Parathyroid adenoma (tissue), 2 donors: Measurements from ENCODE around the gene LRBA.
"Not testable (repeated sequence)": the region's sequence is repeated elsewhere in the genome, so short reads cannot be mapped to it uniquely, and the experiment has no call there.

Source experiments
- H2AFZ ChIP-seq: fragments of 300-600 bp; sonication (generic); one replicate; pipeline ENCODE4 v1.7.0; 2017; ENCODE audit warnings: antibody characterized with exemption, mild to moderate bottlenecking
- H3K27ac ChIP-seq: fragments of 300-600 bp; sonication (generic); one replicate; pipeline ENCODE4 v1.7.0; 2017
- H3K27me3 ChIP-seq: fragments of 300-600 bp; sonication (generic); one replicate; pipeline ENCODE4 v1.7.0; 2017; ENCODE audit warnings: low read length; ENCODE audit not compliant: control insufficient read depth, insufficient read depth
- H3K36me3 ChIP-seq: fragments of 300-600 bp; sonication (generic); one replicate; pipeline ENCODE4 v1.7.0; 2017; ENCODE audit warnings: low read length; ENCODE audit not compliant: control insufficient read depth, insufficient read depth
- H3K4me1 ChIP-seq: fragments of 300-600 bp; sonication (generic); one replicate; pipeline ENCODE4 v1.7.0; 2017; ENCODE audit warnings: control low read depth
- H3K4me2 ChIP-seq: fragments of 300-600 bp; sonication (generic); one replicate; pipeline ENCODE4 v1.7.0; 2017; ENCODE audit warnings: low read length
- H3K4me3 ChIP-seq: fragments of 300-600 bp; sonication (generic); one replicate; pipeline ENCODE4 v1.7.0; 2017; ENCODE audit warnings: low read depth, low read length
- H3K79me2 ChIP-seq: fragments of 300-600 bp; sonication (generic); one replicate; pipeline ENCODE4 v1.7.0; 2017; ENCODE audit warnings: control low read depth
- H3K9ac ChIP-seq: fragments of 300-600 bp; sonication (generic); one replicate; pipeline ENCODE4 v1.7.0; 2017; ENCODE audit warnings: mild to moderate bottlenecking
- H3K9me3 ChIP-seq: fragments of 300-600 bp; sonication (generic); one replicate; pipeline ENCODE4 v1.7.0; 2017; ENCODE audit warnings: low read length; ENCODE audit not compliant: control insufficient read depth
- CTCF ChIP-seq: fragments of 300-600 bp; sonication (generic); IDR thresholded peaks from one replicate; pipeline ENCODE4 v1.7.0; 2017; ENCODE audit warnings: antibody characterized with exemption, mild to moderate bottlenecking
- donor health status: primary hyperparathyroidism.

The LRBA gene

DNA sequence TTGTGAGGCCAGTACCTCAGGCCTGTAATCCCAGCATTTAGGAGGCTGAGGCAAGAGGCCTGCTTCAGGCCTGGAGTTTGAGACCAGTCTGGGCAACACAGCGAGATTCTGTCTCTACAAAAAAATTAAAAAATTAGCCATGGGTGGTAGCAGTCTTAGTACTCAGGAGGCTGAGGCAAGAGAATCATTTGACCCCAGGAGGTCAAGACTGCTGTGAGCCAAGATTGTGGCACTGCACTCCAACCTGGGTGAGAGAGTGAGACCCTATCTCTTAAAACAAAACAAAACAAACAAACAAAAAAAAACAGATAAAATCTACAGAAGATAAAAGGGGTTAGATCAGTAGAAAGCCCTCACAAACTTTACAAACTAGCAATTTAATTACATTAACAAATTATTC is 352.4 kb downstream of the LRBA start:
- no peaks in the 10 kb centered on the region for H3K36me3 ChIP-seq
- H2AFZ ChIP-seq: no peak overlapping the region
- H3K4me2 ChIP-seq: no peak overlapping the region
- H3K27me3 ChIP-seq: no peaks in the 10 kb centered on the region
- H3K9me3 ChIP-seq: no peaks in the 10 kb centered on the region
- no peaks in the 10 kb centered on the region for H3K4me1 ChIP-seq
- no peaks in the 10 kb centered on the region for H3K79me2 ChIP-seq
- no peak overlapping the region for H3K4me3 ChIP-seq
- H3K9ac ChIP-seq: no peak overlapping the region
- TF ChIP-seq CTCF: no peak
- no peak overlapping the region for H3K27ac ChIP-seq

GRCh38 chr4:150661551-150661950 is 353.5 kb downstream of the LRBA start:
- not testable (repeated sequence) for H3K4me3 ChIP-seq, H3K4me1 ChIP-seq, H3K4me2 ChIP-seq, H2AFZ ChIP-seq, H3K27me3 ChIP-seq, H3K36me3 ChIP-seq, H3K9ac ChIP-seq, H3K27ac ChIP-seq, H3K9me3 ChIP-seq, H3K79me2 ChIP-seq

DNA sequence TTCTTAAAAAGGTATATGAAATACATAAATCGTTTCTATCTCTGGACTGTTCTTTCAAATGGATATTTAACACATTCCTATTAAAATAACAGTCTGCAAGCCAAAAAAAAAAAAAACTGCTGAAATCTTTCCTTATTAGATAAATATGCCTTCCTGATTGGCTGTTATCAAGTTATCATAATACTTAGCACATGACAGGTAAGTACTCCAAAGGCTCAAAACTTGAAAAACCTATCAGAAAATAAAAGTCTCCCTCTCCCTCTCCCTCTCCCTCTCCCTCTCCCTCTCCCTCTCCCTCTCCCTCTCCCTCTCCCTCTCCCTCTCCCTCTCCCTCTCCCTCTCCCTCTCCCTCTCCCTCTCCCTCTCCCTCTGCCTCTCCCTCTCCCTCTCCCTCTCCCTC is 356.8 kb downstream of the LRBA start:
- not testable (repeated sequence) for H3K27ac ChIP-seq, H3K4me3 ChIP-seq, H3K27me3 ChIP-seq, H3K79me2 ChIP-seq, H3K4me2 ChIP-seq, H3K4me1 ChIP-seq, H3K36me3 ChIP-seq, H3K9ac ChIP-seq, H2AFZ ChIP-seq, H3K9me3 ChIP-seq

DNA sequence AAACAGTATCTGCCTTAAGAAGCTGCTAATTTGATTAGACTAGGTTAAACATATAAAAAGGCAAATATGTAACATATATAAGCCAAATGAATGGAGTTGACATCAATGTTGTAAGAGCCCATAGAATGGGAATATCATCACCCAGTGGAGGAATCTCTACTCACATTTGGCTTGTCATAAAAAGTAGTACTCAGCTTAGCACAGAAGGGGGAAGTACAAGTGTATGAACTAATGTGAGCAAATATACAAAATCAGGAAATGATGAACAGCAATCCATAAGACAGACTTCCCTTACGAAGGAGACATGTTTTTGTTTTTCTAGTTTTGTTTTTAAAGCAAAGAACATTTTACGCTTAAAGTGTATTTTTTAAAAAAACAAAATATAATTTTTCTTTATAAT is 358.2 kb downstream of the LRBA start:
- no peak overlapping the region for H3K27ac ChIP-seq
- H3K27me3 ChIP-seq: no peaks in the 10 kb centered on the region
- H3K79me2 ChIP-seq: no peaks in the 10 kb centered on the region
- no peak overlapping the region for H3K4me3 ChIP-seq
- H3K9ac ChIP-seq: no peak overlapping the region
- no peak overlapping the region for H2AFZ ChIP-seq
- H3K4me2 ChIP-seq: no peak overlapping the region
- TF ChIP-seq CTCF: no peak
- H3K9me3 ChIP-seq: no peaks in the 10 kb centered on the region
- H3K36me3 ChIP-seq: no peaks in the 10 kb centered on the region
- no peaks in the 10 kb centered on the region for H3K4me1 ChIP-seq

GRCh38 chr4:150650751-150651150 is 364.3 kb downstream of the LRBA start:
- Histone ChIP-seq H3K27me3 (no peaks in the 10 kb centered on the region), H3K4me1 (no peaks in the 10 kb centered on the region), H2AFZ (no peak overlapping the region), H3K27ac (no peak overlapping the region), H3K9me3 (no peaks in the 10 kb centered on the region), H3K79me2 (no peaks in the 10 kb centered on the region), H3K4me3 (no peak overlapping the region), H3K9ac (no peak overlapping the region), H3K36me3 (no peaks in the 10 kb centered on the region), H3K4me2 (no peak overlapping the region)
- no peak for TF ChIP-seq CTCF

DNA sequence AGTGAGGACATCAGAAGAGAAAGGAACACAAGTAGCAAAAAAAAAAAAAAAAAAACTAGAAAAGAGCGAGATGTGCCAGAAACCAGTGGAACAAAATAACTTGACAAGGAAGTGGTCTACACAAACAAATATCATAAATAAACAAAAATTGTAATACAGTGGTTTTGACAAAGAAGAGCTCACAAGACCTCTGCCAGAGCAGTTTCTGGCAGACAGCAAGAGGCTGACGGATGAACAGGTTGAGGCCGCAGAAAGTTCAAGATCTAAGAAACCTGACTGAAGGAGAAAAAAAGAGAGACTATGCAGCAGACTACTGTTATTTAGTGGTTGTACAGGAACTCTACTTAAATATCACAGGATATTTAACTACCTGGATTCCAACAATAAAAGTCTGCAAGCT is 367.0 kb downstream of the LRBA start:
- H3K79me2 ChIP-seq: no peaks in the 10 kb centered on the region
- H2AFZ ChIP-seq: no peak overlapping the region
- no peaks in the 10 kb centered on the region for H3K36me3 ChIP-seq
- H3K27ac ChIP-seq: no peak overlapping the region
- H3K9me3 ChIP-seq: no peaks in the 10 kb centered on the region
- no peaks in the 10 kb centered on the region for H3K27me3 ChIP-seq
- no peaks in the 10 kb centered on the region for H3K4me1 ChIP-seq
- no peak for TF ChIP-seq CTCF
- no peak overlapping the region for H3K9ac ChIP-seq
- H3K4me3 ChIP-seq: no peak overlapping the region
- no peak overlapping the region for H3K4me2 ChIP-seq
